SK-N-SH (cell line): Measurements from ENCODE around the gene HAUS3. TPM values are rescaled to one million over a fixed set of nuclear protein-coding genes. Genes with fewer than 3 reads are reported as not detected.

Experiments
- CTCF ChIA-PET: fragments of 300-600, 350-600 bp; formaldehyde crosslinking; extraction: SDS; loops from one replicate; lab custom pipeline; 2021; lab: Yijun Ruan, JAX
- POLR2A ChIA-PET: fragments of 350-600 bp; sonication (Branson Sonifier 250); formaldehyde crosslinking; extraction: SDS; loops from one replicate; lab custom pipeline; 2020; ENCODE audit warnings: antibody characterized with exemption, inconsistent platforms; lab: Yijun Ruan, JAX
- DNase-seq: peaks from one replicate; pipeline ENCODE4 v3.0.0; 2012
- H2AFZ ChIP-seq: fragments of 200-600 bp; sonication (generic); 2 replicates; pipeline ENCODE4 v1.8.1; 2016; ENCODE audit warnings: antibody characterized with exemption, mild to moderate bottlenecking, low read depth
- H3F3A ChIP-seq: fragments of 200-600 bp; sonication (generic); replicated peaks from 2 replicates; pipeline ENCODE3; 2016; ENCODE audit warnings: antibody characterized with exemption, mild to moderate bottlenecking; ENCODE audit not compliant: insufficient read depth
- H3K27ac ChIP-seq, 2 experiments: fragments of 200-500 bp in 1 of 2; fragments of 200-600 bp in 1 of 2; sonication (Bioruptor generic) in 1 of 2; sonication (generic), shearing (Covaris generic) in 1 of 2; 2 replicates each; pipeline versions ENCODE4 v1.5.1 to v1.6.1; 2014 to 2016; ENCODE audit warnings: low read depth in 2 of 2, inconsistent platforms in 1 of 2, low read length in 1 of 2, mild to moderate bottlenecking in 1 of 2, mixed read lengths in 1 of 2
- H3K27me3 ChIP-seq: fragments of 200-600 bp; sonication (generic), shearing (Covaris generic); 2 replicates; pipeline ENCODE4 v1.6.1; 2016; ENCODE audit warnings: mixed run types; ENCODE audit not compliant: insufficient read depth
- H3K36me3 ChIP-seq, 2 experiments: fragments of 200-500 bp in 1 of 2; fragments of 200-600 bp in 1 of 2; sonication (Bioruptor generic) in 1 of 2; sonication (generic) in 1 of 2; replicated peaks in 1 of 2; 2 replicates each; pipeline versions ENCODE3 to v1.5.1; 2014 to 2016; ENCODE audit warnings: low read length in 1 of 2, mild to moderate bottlenecking in 1 of 2; ENCODE audit not compliant: insufficient read depth in 2 of 2, control insufficient read depth in 1 of 2
- H3K4me1 ChIP-seq, 2 experiments: fragments of 200-500 bp in 1 of 2; fragments of 200-600 bp in 1 of 2; sonication (Bioruptor generic) in 1 of 2; sonication (generic), shearing (Covaris generic) in 1 of 2; 2 replicates each; pipeline versions ENCODE4 v1.5.1 to v1.6.1; 2014 to 2016; ENCODE audit warnings: low read depth in 1 of 2, low read length in 1 of 2, mixed run types in 1 of 2; ENCODE audit not compliant: insufficient read depth in 2 of 2, control insufficient read depth in 1 of 2
- H3K4me2 ChIP-seq: fragments of 200-600 bp; sonication (generic), shearing (Covaris generic); 2 replicates; pipeline ENCODE4 v1.6.1; 2017; ENCODE audit warnings: mixed run types
- H3K4me3 ChIP-seq, 2 experiments: fragments of 200-500 bp in 1 of 2; fragments of 200-600 bp in 1 of 2; sonication (Bioruptor generic) in 1 of 2; sonication (generic), shearing (Covaris generic) in 1 of 2; 2 replicates each; pipeline versions ENCODE4 v1.5.1 to v1.8.1; 2014 to 2016; ENCODE audit warnings: low read depth in 2 of 2, inconsistent platforms in 1 of 2, low read length in 1 of 2, mild to moderate bottlenecking in 1 of 2, mixed read lengths in 1 of 2, moderate library complexity in 1 of 2
- H3K79me2 ChIP-seq: fragments of 200-600 bp; sonication (generic); 2 replicates; pipeline ENCODE4 v1.8.1; 2017; ENCODE audit warnings: mild to moderate bottlenecking; ENCODE audit not compliant: insufficient read depth
- H3K9ac ChIP-seq: fragments of 200-600 bp; sonication (generic); 2 replicates; pipeline ENCODE4 v1.6.1; 2017; ENCODE audit warnings: mixed run types
- H3K9me2 ChIP-seq: fragments of 200-600 bp; sonication (generic); 2 replicates; pipeline ENCODE4 v1.6.1; 2017; ENCODE audit warnings: mixed run types
- H3K9me3 ChIP-seq: fragments of 200-600 bp; sonication (generic); 2 replicates; pipeline ENCODE4 v1.6.1; 2017; ENCODE audit warnings: mixed run types, mild to moderate bottlenecking, moderate library complexity
- H4K20me1 ChIP-seq: fragments of 200-600 bp; sonication (generic); 2 replicates; pipeline ENCODE4 v1.6.1; 2017; ENCODE audit warnings: mild to moderate bottlenecking, mixed run types; ENCODE audit not compliant: insufficient read depth
- CHD2 ChIP-seq: fragments of 150-350 bp; IDR thresholded peaks from 2 replicates; pipeline ENCODE4 v1.6.1; 2018; ENCODE audit warnings: low read length; ENCODE audit not compliant: partially characterized antibody
- EP300 ChIP-seq, 2 experiments: IDR thresholded peaks; 2 replicates each; pipeline versions ENCODE4 v1.4.0 to v1.6.1; 2012; ENCODE audit warnings: borderline replicate concordance in 1 of 2, low read depth in 1 of 2, low read length in 1 of 2
- EZH2phosphoT487 ChIP-seq: fragments of 200-600 bp; sonication (generic); IDR thresholded peaks from 2 replicates; pipeline ENCODE4 v1.6.1; 2017; ENCODE audit warnings: low read depth, mixed run types, mild to moderate bottlenecking, antibody characterized with exemption, moderate library complexity, borderline replicate concordance
- FOSL2 ChIP-seq: IDR thresholded peaks from 2 replicates; pipeline ENCODE4 v1.4.0; 2012; ENCODE audit warnings: low read depth, mild to moderate bottlenecking, moderate library complexity, borderline replicate concordance
- FOXJ3 ChIP-seq: sonication (generic); formaldehyde crosslinking; IDR thresholded peaks from 2 replicates; pipeline ENCODE4 v1.5.1; 2020; ENCODE audit warnings: mild to moderate bottlenecking, missing genetic modification reagents
- FOXM1 ChIP-seq: IDR thresholded peaks from 2 replicates; pipeline ENCODE4 v1.4.0; 2012; ENCODE audit warnings: low read depth, mild to moderate bottlenecking
- GABPA ChIP-seq: IDR thresholded peaks from 2 replicates; pipeline ENCODE4 v1.4.0; 2012; ENCODE audit warnings: low read depth, mild to moderate bottlenecking
- MEF2A ChIP-seq: IDR thresholded peaks from 2 replicates; pipeline ENCODE4 v1.4.0; 2012; ENCODE audit warnings: low read depth, borderline replicate concordance
- MXI1 ChIP-seq: IDR thresholded peaks from 2 replicates; pipeline ENCODE4 v1.6.1; 2012; ENCODE audit warnings: mild to moderate bottlenecking, low read depth, low read length, improper control_type of control experiment
- NFIC ChIP-seq: IDR thresholded peaks from 2 replicates; pipeline ENCODE4 v1.4.0; 2012; ENCODE audit warnings: borderline replicate concordance
- POLR2AphosphoS5 ChIP-seq: IDR thresholded peaks from 2 replicates; pipeline ENCODE4 v1.6.1; 2012; ENCODE audit warnings: low read depth, low read length
- RXRA ChIP-seq: IDR thresholded peaks from 2 replicates; pipeline ENCODE4 v1.4.0; 2012; ENCODE audit warnings: low read depth, mild to moderate bottlenecking, borderline replicate concordance
- SIN3A ChIP-seq: IDR thresholded peaks from 2 replicates; pipeline ENCODE4 v1.6.1; 2012; ENCODE audit warnings: low read depth, mild to moderate bottlenecking, low read length, moderate library complexity, borderline replicate concordance
- SMC3 ChIP-seq: IDR thresholded peaks from 2 replicates; pipeline ENCODE4 v1.6.1; 2012; ENCODE audit warnings: low read depth, low read length, improper control_type of control experiment
- YY1 ChIP-seq: IDR thresholded peaks from 2 replicates; pipeline ENCODE4 v1.4.0; 2012; ENCODE audit warnings: low read depth, mild to moderate bottlenecking
- WGBS: methylation state at CpG from one replicate; pipeline ENCODE4 v1.1.6; 2017; ENCODE audit warnings: low lambda C conversion rate; 5-methylcytosine and 5-hydroxymethylcytosine counted together
- polyA plus RNA-seq, 3 experiments: library from polyadenylated mRNA; depleted of rRNA; stranded (reverse); fragments of >200 nt; gene quantifications; 2 replicates each; pipeline ENCODE4 v1.2.3, GENCODE V29; 2012
- TF ChIP-seq, protein P1 (sequence below): fragments of 200-600 bp; sonication (generic); IDR thresholded peaks from 2 replicates; pipeline ENCODE4 v1.6.1; 2017; ENCODE audit warnings: antibody characterized with exemption, mild to moderate bottlenecking, moderate library complexity
- TF ChIP-seq, protein P2 (sequence below): IDR thresholded peaks from 2 replicates; pipeline ENCODE4 v1.6.1; 2012; ENCODE audit warnings: mild to moderate bottlenecking, low read depth, low read length, moderate library complexity
- TF ChIP-seq, protein P3 (sequence below): fragments of 150-350 bp; IDR thresholded peaks from 2 replicates; pipeline ENCODE4 v1.6.1; 2016; ENCODE audit warnings: mild to moderate bottlenecking, low read depth, low read length
- TF ChIP-seq, protein P4 (sequence below): IDR thresholded peaks from 2 replicates; pipeline ENCODE4; 2012

The HAUS3 gene
- polyA plus RNA-seq, 1 of the 3 experiments (the other 2 are of a cell fraction), result 6.3 TPM

DNA sequence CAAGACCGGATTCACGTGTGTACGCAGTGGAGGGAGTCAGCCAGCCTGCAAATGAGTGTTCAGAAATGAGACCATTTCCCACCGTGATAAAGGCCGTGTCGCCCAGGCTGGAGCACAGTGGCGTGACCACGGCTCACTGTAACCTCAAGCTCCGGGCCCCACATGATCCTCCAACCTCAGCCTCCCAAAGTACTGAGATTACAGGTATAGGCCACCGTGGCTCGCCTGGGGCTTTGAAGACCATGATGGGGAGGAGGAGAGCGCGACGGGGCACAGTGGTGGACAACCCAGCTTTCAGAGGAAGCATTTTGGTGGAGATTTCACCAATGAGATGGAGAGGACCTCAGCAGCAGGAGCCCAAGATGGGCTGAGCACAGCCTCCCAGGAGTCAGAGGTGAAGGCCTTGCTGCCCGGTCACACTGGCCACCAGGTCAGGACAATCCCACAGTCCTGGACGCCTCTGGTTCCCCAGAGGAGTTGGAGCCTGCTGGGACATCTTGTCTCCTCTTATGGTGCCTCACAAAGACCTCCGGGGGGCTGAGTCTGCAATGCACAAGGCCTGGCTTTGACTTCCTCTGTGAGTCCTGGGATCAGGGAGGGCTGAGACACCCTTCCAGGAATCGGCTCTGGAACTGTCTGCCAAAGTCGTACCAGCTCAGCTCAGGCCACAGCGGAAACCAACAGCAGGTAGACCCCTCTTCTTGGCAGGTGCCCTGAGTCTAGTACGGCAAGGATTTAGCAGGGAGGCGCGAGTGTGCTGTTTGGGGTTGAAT, 42.4 kb upstream of the HAUS3 start (continued):
- TF ChIP-seq, protein P1, sequence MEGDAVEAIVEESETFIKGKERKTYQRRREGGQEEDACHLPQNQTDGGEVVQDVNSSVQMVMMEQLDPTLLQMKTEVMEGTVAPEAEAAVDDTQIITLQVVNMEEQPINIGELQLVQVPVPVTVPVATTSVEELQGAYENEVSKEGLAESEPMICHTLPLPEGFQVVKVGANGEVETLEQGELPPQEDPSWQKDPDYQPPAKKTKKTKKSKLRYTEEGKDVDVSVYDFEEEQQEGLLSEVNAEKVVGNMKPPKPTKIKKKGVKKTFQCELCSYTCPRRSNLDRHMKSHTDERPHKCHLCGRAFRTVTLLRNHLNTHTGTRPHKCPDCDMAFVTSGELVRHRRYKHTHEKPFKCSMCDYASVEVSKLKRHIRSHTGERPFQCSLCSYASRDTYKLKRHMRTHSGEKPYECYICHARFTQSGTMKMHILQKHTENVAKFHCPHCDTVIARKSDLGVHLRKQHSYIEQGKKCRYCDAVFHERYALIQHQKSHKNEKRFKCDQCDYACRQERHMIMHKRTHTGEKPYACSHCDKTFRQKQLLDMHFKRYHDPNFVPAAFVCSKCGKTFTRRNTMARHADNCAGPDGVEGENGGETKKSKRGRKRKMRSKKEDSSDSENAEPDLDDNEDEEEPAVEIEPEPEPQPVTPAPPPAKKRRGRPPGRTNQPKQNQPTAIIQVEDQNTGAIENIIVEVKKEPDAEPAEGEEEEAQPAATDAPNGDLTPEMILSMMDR, result no peak
- TF ChIP-seq FOXJ3 (CRISPR knock-in tag) (no peak), POLR2AphosphoS5 (no peak), RXRA (no peak), NFIC (no peak), CHD2 (no peak)
- TF ChIP-seq, protein P2, sequence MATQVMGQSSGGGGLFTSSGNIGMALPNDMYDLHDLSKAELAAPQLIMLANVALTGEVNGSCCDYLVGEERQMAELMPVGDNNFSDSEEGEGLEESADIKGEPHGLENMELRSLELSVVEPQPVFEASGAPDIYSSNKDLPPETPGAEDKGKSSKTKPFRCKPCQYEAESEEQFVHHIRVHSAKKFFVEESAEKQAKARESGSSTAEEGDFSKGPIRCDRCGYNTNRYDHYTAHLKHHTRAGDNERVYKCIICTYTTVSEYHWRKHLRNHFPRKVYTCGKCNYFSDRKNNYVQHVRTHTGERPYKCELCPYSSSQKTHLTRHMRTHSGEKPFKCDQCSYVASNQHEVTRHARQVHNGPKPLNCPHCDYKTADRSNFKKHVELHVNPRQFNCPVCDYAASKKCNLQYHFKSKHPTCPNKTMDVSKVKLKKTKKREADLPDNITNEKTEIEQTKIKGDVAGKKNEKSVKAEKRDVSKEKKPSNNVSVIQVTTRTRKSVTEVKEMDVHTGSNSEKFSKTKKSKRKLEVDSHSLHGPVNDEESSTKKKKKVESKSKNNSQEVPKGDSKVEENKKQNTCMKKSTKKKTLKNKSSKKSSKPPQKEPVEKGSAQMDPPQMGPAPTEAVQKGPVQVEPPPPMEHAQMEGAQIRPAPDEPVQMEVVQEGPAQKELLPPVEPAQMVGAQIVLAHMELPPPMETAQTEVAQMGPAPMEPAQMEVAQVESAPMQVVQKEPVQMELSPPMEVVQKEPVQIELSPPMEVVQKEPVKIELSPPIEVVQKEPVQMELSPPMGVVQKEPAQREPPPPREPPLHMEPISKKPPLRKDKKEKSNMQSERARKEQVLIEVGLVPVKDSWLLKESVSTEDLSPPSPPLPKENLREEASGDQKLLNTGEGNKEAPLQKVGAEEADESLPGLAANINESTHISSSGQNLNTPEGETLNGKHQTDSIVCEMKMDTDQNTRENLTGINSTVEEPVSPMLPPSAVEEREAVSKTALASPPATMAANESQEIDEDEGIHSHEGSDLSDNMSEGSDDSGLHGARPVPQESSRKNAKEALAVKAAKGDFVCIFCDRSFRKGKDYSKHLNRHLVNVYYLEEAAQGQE, result no peak

DNA sequence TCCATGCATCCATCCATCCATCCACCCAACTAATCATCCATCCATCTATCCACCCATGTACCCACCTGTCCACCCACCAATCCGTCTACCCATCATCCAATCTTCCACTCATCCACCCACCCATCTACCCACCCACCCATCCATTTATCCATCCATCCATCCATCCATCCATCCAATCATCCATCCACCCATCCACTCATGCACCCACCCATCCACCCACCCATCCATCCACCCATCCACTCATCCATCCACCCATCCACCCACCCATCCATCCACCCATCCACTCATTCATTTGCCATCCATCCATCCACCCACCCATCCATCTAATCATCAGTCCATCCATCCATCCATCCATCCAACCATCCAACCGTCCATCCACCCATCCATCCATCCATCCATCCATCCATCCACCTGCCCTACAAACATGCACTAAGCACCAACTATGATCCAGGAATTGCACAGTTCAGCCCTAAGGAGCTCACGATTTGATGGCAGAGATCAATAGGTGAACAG, 41.3 kb upstream of the HAUS3 start:
- ChIA-PET CTCF (interaction anchor here (0.5 kb wide), 1 partner anchor 691 kb away, joined by 3 read pairs; no protein-coding TSS in a partner anchor), POLR2A (no interaction called here)
- H2AFZ ChIP-seq, result no peak overlapping the region
- H3K4me3 ChIP-seq, result no peak overlapping the region
- H3K27me3 ChIP-seq, result no peaks in the 10 kb centered on the region
- DNase-seq, result no peak
- H3K4me1 ChIP-seq, result peaks cover 0 to 21% of the 10 kb centered on the region in 2 experiments; a peak in 1 of 4 replicates
- H3K9ac ChIP-seq, result no peak overlapping the region
- H4K20me1 ChIP-seq, result no peaks in the 10 kb centered on the region
- WGBS, result 63% methylated on average over 3 of the region's 3 CpGs
- H3K9me2 ChIP-seq, result no peaks in the 10 kb centered on the region
- H3K4me2 ChIP-seq, result no peak overlapping the region
- H3K9me3 ChIP-seq, result no peaks in the 10 kb centered on the region
- no peak for TF ChIP-seq GABPA
- TF ChIP-seq MEF2A, result no peak
- no peak for TF ChIP-seq RXRA
- no peak for TF ChIP-seq MXI1
- no peak for TF ChIP-seq SIN3A
- no peak for TF ChIP-seq EZH2phosphoT487
- no peak for TF ChIP-seq CHD2
- TF ChIP-seq FOXM1, result no peak
- no peak for TF ChIP-seq SMC3
- TF ChIP-seq EP300 (IDR thresholded peaks at IDR 0.05; ENCODE audit: borderline replicate concordance in 1 of 2, low read depth in 1 of 2, low read length in 1 of 2), result no peak
- TF ChIP-seq NFIC, result no peak
- TF ChIP-seq, protein P3, sequence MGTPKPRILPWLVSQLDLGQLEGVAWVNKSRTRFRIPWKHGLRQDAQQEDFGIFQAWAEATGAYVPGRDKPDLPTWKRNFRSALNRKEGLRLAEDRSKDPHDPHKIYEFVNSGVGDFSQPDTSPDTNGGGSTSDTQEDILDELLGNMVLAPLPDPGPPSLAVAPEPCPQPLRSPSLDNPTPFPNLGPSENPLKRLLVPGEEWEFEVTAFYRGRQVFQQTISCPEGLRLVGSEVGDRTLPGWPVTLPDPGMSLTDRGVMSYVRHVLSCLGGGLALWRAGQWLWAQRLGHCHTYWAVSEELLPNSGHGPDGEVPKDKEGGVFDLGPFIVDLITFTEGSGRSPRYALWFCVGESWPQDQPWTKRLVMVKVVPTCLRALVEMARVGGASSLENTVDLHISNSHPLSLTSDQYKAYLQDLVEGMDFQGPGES, result no peak
- TF ChIP-seq, protein P4, sequence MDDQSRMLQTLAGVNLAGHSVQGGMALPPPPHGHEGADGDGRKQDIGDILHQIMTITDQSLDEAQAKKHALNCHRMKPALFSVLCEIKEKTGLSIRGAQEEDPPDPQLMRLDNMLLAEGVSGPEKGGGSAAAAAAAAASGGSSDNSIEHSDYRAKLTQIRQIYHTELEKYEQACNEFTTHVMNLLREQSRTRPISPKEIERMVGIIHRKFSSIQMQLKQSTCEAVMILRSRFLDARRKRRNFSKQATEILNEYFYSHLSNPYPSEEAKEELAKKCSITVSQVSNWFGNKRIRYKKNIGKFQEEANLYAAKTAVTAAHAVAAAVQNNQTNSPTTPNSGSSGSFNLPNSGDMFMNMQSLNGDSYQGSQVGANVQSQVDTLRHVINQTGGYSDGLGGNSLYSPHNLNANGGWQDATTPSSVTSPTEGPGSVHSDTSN, result no peak
- no peak for TF ChIP-seq FOSL2
- no peak for TF ChIP-seq YY1
- H3K79me2 ChIP-seq, result no peaks in the 10 kb centered on the region
- no peaks in the 10 kb centered on the region for H3K36me3 ChIP-seq
- no peak overlapping the region for H3K27ac ChIP-seq
- H3F3A ChIP-seq, result no peaks in the 10 kb centered on the region
